MCF 10A (cell line): Measurements from ENCODE around the gene PCP4. TPM values are rescaled to one million over a fixed set of nuclear protein-coding genes. Genes with fewer than 3 reads are reported as not detected.

Experiments used
- BruUV-seq: library from RNA; stranded (reverse); fragments of 400-500 nt; replicated peaks from 2 replicates; lab custom pipeline; 2021; lab: Mats Ljungman, UMichigan
- CTCF ChIA-PET: fragments of 300-600 bp; sonication (Branson Sonifier 250); formaldehyde crosslinking; extraction: SDS; loops from one replicate; lab custom pipeline; 2021; ENCODE audit warnings: antibody characterized with exemption, inconsistent platforms; lab: Yijun Ruan, JAX
- POLR2A ChIA-PET: fragments of 300-600, 350-650 bp; sonication (Branson Sonifier 250); formaldehyde crosslinking; extraction: SDS; loops from one replicate; lab custom pipeline; 2020; ENCODE audit warnings: antibody characterized with exemption, inconsistent platforms; lab: Yijun Ruan, JAX
- DNase-seq: peaks from one replicate; pipeline ENCODE4 v3.0.0-alpha.2; 2018; ENCODE audit not compliant: unreplicated experiment
- H3K27ac Mint-ChIP-seq: one replicate; pipeline ENCODE4 v1.8.0; 2022; ENCODE audit warnings: mild to moderate bottlenecking, low read depth, mixed read lengths; ENCODE audit not compliant: unreplicated experiment
- H3K27me3 Mint-ChIP-seq: one replicate; pipeline ENCODE4 v1.8.0; 2022; ENCODE audit warnings: mixed read lengths; ENCODE audit not compliant: insufficient read depth, unreplicated experiment
- H3K36me3 Mint-ChIP-seq: one replicate; pipeline ENCODE4 v1.8.0; 2022; ENCODE audit warnings: mild to moderate bottlenecking, moderate library complexity, mixed read lengths; ENCODE audit not compliant: insufficient read depth, unreplicated experiment
- H3K4me1 Mint-ChIP-seq: one replicate; pipeline ENCODE4 v1.8.0; 2022; ENCODE audit warnings: mixed read lengths; ENCODE audit not compliant: insufficient read depth, unreplicated experiment
- H3K4me3 Mint-ChIP-seq: one replicate; pipeline ENCODE4 v1.8.0; 2022; ENCODE audit warnings: mild to moderate bottlenecking, moderate library complexity, mixed read lengths; ENCODE audit not compliant: unreplicated experiment
- H3K9me3 Mint-ChIP-seq: one replicate; pipeline ENCODE4 v1.8.0; 2022; ENCODE audit warnings: mixed read lengths; ENCODE audit not compliant: unreplicated experiment
- intact Hi-C: fragments of 100-400 bp; cut with micrococcal nuclease; formaldehyde crosslinking; loops from 2 replicates; pipeline ENCODE4 v1.14.1; 2022
- total RNA-seq: library from RNA; stranded (reverse); gene quantifications from 2 replicates; pipeline ENCODE4 v1.2.3, GENCODE V29; 2022
- TF ChIP-seq, protein P1 (sequence below): fragments of 200-600 bp; IDR thresholded peaks from one replicate; pipeline ENCODE4 v1.8.0; 2022; ENCODE audit warnings: antibody characterized with exemption, mild to moderate bottlenecking; ENCODE audit not compliant: unreplicated experiment

The PCP4 gene
- total RNA-seq, 1 experiment from 2014 or later, result not detected

DNA sequence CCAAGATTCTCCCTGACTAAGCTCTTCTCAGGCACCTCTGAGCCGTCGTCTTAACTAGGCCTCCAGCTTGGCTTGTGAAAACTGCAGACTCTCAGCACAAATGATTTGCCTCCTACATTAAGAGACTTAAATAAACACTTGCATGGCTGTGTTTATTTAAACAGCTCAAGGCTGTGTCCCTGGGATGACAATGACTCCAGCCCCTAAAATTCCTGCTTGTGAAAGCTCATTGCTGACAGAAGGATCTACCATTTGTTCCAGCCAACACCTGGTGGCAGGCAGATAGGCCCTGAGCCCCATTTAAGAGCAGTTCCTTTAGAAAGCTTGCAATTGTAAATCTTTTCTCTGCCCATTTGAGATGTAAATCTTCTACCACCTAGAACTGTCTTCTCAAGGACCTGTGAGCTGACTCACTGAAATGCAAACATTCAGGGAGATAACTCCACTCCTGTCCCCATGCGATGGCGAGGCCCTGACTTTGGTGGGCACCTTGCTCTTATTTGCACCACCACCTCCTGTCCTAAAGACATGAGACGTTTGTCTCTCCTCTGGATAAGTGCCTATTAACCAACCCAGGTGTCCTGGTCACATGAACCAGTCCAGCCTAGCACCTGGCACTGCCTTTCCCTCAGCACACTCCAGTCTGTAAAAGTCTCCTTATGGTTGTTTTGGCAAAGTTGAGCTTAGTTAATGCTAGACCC is 15.1 kb upstream of the PCP4 start:
- DNase-seq, result no peak
- intact Hi-C loops, result no loop called here
- H3K4me3 Mint-ChIP-seq, result no peak overlapping the region
- H3K27ac Mint-ChIP-seq, result no peak overlapping the region
- H3K36me3 Mint-ChIP-seq, result peaks cover 7% of the 10 kb centered on the region
- peaks cover 20% of the 10 kb centered on the region for H3K9me3 Mint-ChIP-seq
- ChIA-PET CTCF (interaction anchor here (0.6 to 4.2 kb wide), 6 partner anchors 8 to 534 kb away, joined by 3 to 37 read pairs (median 6); partner anchors contain the start of gene PCP4), POLR2A (interaction anchor here (0.6 kb wide), 1 partner anchor 480 kb away, joined by 4 read pairs; no protein-coding TSS in a partner anchor)
- TF ChIP-seq, protein P1, sequence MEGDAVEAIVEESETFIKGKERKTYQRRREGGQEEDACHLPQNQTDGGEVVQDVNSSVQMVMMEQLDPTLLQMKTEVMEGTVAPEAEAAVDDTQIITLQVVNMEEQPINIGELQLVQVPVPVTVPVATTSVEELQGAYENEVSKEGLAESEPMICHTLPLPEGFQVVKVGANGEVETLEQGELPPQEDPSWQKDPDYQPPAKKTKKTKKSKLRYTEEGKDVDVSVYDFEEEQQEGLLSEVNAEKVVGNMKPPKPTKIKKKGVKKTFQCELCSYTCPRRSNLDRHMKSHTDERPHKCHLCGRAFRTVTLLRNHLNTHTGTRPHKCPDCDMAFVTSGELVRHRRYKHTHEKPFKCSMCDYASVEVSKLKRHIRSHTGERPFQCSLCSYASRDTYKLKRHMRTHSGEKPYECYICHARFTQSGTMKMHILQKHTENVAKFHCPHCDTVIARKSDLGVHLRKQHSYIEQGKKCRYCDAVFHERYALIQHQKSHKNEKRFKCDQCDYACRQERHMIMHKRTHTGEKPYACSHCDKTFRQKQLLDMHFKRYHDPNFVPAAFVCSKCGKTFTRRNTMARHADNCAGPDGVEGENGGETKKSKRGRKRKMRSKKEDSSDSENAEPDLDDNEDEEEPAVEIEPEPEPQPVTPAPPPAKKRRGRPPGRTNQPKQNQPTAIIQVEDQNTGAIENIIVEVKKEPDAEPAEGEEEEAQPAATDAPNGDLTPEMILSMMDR, result no peak
- H3K4me1 Mint-ChIP-seq, result peaks cover 6% of the 10 kb centered on the region
- no peaks in the 10 kb centered on the region for H3K27me3 Mint-ChIP-seq
- no TSS peak for BruUV-seq

DNA sequence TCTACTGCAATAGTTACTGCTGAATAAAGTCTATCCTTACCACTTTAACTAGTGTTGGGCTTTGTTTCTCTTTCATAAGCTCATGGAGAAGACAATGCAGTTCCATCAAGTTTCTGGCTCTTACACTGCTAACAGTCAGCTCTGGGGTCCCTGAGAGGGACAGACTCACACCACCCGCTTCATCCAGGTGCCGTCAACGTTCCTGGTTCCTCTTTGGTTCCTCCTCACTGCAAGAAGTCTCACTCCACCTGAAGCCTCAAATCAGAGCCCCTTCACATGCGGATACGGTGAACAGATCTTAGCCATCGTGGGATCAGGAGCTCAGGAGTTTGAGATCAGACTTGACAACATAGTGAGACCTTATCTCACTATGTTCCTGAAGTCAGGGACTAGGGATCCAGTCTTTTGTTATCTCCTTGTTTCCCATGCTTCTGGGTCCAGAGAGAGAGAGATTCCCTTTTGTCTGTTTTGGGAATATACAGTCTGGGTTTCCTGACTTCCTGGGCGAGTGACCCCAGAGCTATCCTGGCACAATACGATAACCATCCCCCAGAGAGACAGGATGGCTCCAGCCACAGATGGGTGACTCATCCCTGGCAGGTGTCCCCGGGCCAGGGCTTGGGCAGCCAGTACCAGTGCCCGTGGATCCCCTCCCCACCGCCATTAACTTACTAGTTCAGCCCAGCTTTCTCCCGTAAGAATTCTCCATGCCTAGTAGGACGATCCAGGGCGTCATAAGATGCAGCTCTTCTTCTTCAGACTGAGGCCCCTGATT is 14.3 kb upstream of the PCP4 start:
- no TSS peak for BruUV-seq
- intact Hi-C loops, result no loop called here
- no peak overlapping the region for H3K4me3 Mint-ChIP-seq
- ChIA-PET CTCF (interaction anchor here (0.6 to 4.2 kb wide), 6 partner anchors 9 to 533 kb away, joined by 3 to 37 read pairs (median 4); partner anchors contain the start of gene PCP4), POLR2A (no interaction called here)
- no peak for DNase-seq
- H3K36me3 Mint-ChIP-seq, result peaks cover 7% of the 10 kb centered on the region
- TF ChIP-seq, protein P1, result no peak
- H3K9me3 Mint-ChIP-seq, result peaks cover 20% of the 10 kb centered on the region
- no peaks in the 10 kb centered on the region for H3K27me3 Mint-ChIP-seq
- no peak overlapping the region for H3K27ac Mint-ChIP-seq
- H3K4me1 Mint-ChIP-seq, result peaks cover 6% of the 10 kb centered on the region

DNA sequence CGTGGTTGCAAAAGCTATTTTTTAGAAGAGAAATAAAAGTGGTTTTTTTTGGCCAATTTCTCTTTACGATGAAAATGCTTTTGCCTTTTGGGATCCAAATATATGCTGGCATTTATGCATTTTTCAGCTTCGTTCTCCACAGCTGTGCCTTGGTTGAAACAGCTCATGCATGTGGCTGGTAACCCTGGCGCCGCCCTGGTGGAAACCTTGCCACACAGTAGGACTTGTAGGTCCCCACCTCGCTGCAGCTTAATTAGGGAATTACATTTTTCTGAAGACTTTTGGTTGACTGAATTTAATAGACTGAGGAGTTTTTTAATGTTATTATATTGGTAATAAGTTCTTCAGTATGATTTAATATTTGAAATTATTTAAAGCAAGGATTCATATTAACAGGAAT is 12.7 kb upstream of the PCP4 start:
- H3K27me3 Mint-ChIP-seq, result no peaks in the 10 kb centered on the region
- no TSS peak for BruUV-seq
- peaks cover 6% of the 10 kb centered on the region for H3K4me1 Mint-ChIP-seq
- H3K27ac Mint-ChIP-seq, result no peak overlapping the region
- intact Hi-C loops, result no loop called here
- ChIA-PET POLR2A (no interaction called here), CTCF (interaction anchor here (0.7 to 4.2 kb wide), 4 partner anchors 13 to 1270 kb away, joined by 3 to 37 read pairs (median 4); partner anchors contain the start of gene PCP4)
- H3K9me3 Mint-ChIP-seq, result peaks cover 20% of the 10 kb centered on the region
- TF ChIP-seq, protein P1, result no peak
- peaks cover 7% of the 10 kb centered on the region for H3K36me3 Mint-ChIP-seq
- DNase-seq, result no peak
- H3K4me3 Mint-ChIP-seq, result no peak overlapping the region

DNA sequence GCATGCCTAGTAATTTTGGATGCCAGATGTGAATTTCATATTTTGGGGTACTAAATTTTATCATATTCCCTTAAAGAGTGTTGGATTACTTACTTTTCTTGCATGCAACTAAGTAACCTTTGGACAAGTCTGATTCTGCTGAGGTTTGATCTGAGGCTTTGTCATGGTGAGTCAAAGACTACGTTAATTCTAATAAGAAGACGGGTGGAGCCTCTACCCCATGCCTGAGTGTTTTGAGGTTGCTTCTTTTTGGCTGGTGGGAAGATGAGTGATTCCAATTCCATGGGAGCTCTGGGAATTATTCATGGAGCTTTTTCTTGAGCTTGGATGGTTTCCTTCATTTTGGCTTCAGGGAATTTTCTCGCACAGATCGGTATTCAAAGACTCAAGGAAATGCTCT is 11.6 kb upstream of the PCP4 start:
- no TSS peak for BruUV-seq
- ChIA-PET CTCF (interaction anchor here (0.5 to 0.9 kb wide), 4 partner anchors 139 to 1269 kb away, joined by 3 to 6 read pairs (median 4); no protein-coding TSS in a partner anchor), POLR2A (no interaction called here)
- no peak for DNase-seq
- Mint-ChIP-seq H3K4me1 (peaks cover 6% of the 10 kb centered on the region), H3K27ac (no peak overlapping the region), H3K9me3 (peaks cover 20% of the 10 kb centered on the region), H3K27me3 (no peaks in the 10 kb centered on the region), H3K36me3 (peaks cover 7% of the 10 kb centered on the region), H3K4me3 (no peak overlapping the region)
- intact Hi-C loops, result no loop called here
- TF ChIP-seq, protein P1, result no peak
